K562 (cell line): ENCODE results near the gene RNASE13. TPM values are rescaled to one million over a fixed set of nuclear protein-coding genes. Genes with fewer than 3 reads are reported as not detected.

Source experiments
- ATAC-seq: fragments of 200-7000 bp; cut with Tn5 transposase; 3 replicates; pipeline ENCODE4 v1.9.1; 2020; ENCODE audit warnings: moderate library complexity
- BruUV-seq: library from RNA; stranded (reverse); fragments of 400-500 nt; replicated peaks from 2 replicates; lab custom pipeline; 2021; lab: Mats Ljungman, UMichigan
- CTCF ChIA-PET: fragments of 300-600 bp; formaldehyde crosslinking; extraction: SDS; loops from one replicate; lab custom pipeline; 2021; ENCODE audit warnings: low intra/inter-chr PET ratio; lab: Yijun Ruan, JAX
- POLR2A ChIA-PET: fragments of 300-600, 350-650 bp; sonication (Branson Sonifier 250); formaldehyde crosslinking; extraction: SDS; loops from one replicate; lab custom pipeline; 2021; ENCODE audit warnings: antibody characterized with exemption, inconsistent platforms; lab: Yijun Ruan, JAX
- DNase-seq, 4 experiments: peaks; one replicate each; pipeline versions ENCODE4 v3.0.0 to v3.0.0-alpha.2; 2011 to 2018; ENCODE audit warnings: low spot score in 3 of 4, mixed read lengths in 3 of 4; ENCODE audit errors: extremely low read depth in 1 of 4
- FAIRE-seq: peaks from 2 replicates; lab custom pipeline; 2011; peaks lifted over from hg19 to GRCh38; lab: Jason Lieb, UNC
- H2AFZ ChIP-seq: 2 replicates; pipeline ENCODE4 v1.6.0; 2011; ENCODE audit warnings: low read depth, low read length, control low read depth, inconsistent platforms
- H3K27ac ChIP-seq: fragments of 200-600 bp; 3 replicates; pipeline ENCODE4 v1.8.0; 2011; ENCODE audit warnings: low read depth, mild to moderate bottlenecking, control low read depth, inconsistent platforms, low read length, moderate library complexity, mixed read lengths; ENCODE audit errors: extremely low read depth
- H3K27me3 ChIP-seq, 2 experiments: fragments of 300-600 bp in 1 of 2; 2 replicates in 1 of 2; 3 replicates in 1 of 2; pipeline versions ENCODE4 v1.6.0 to v1.8.0; 2011; ENCODE audit warnings: inconsistent platforms in 2 of 2, low read length in 2 of 2, mild to moderate bottlenecking in 1 of 2, mixed read lengths in 1 of 2, moderate library complexity in 1 of 2; ENCODE audit not compliant: control insufficient read depth in 2 of 2, insufficient read depth in 2 of 2
- H3K36me3 ChIP-seq: fragments of 300-600 bp; 3 replicates; pipeline ENCODE4 v1.8.0; 2011; ENCODE audit warnings: mild to moderate bottlenecking, low read length, inconsistent platforms; ENCODE audit not compliant: control insufficient read depth, insufficient read depth
- H3K4me1 ChIP-seq, 2 experiments: fragments of 200-600 bp in 1 of 2; replicated peaks in 1 of 2; 2 replicates in 1 of 2; 3 replicates in 1 of 2; pipeline versions ENCODE4 v1.5.1 to v1.8.0; 2011; ENCODE audit warnings: inconsistent platforms in 2 of 2, low read length in 2 of 2, mild to moderate bottlenecking in 1 of 2, mixed read lengths in 1 of 2, moderate library complexity in 1 of 2; ENCODE audit not compliant: control insufficient read depth in 2 of 2, insufficient read depth in 2 of 2
- H3K4me2 ChIP-seq: 2 replicates; pipeline ENCODE4 v1.6.1; 2011; ENCODE audit warnings: low read length, control low read depth, inconsistent platforms, mixed read lengths; ENCODE audit not compliant: insufficient read depth
- H3K4me3 ChIP-seq: fragments of 200-600 bp; sonication (generic), shearing (Covaris generic); 2 replicates; pipeline ENCODE4 v1.5.1; 2016; ENCODE audit warnings: control low read depth, inconsistent platforms
- H3K79me2 ChIP-seq: fragments of 200-600 bp; 3 replicates; pipeline ENCODE4 v1.8.0; 2011; ENCODE audit warnings: low read length, inconsistent platforms; ENCODE audit not compliant: control insufficient read depth, insufficient read depth
- H3K9ac ChIP-seq, 2 experiments: 2 replicates each; pipeline versions ENCODE4 v1.6.0 to v1.6.1; 2011; ENCODE audit warnings: low read depth in 2 of 2, low read length in 2 of 2, control low read depth in 1 of 2, inconsistent platforms in 1 of 2, mild to moderate bottlenecking in 1 of 2, mixed read lengths in 1 of 2; ENCODE audit not compliant: insufficient read depth in 1 of 2
- H3K9me1 ChIP-seq: one replicate; pipeline ENCODE4 v1.6.0; 2011; ENCODE audit warnings: inconsistent platforms, mild to moderate bottlenecking, low read length, moderate library complexity; ENCODE audit not compliant: control insufficient read depth, insufficient read depth
- H3K9me3 ChIP-seq: replicated peaks from 2 replicates; pipeline ENCODE4 v1.5.1; 2011; ENCODE audit warnings: low read depth, low read length, inconsistent platforms; ENCODE audit not compliant: control insufficient read depth, insufficient read depth
- H4K20me1 ChIP-seq: replicated peaks from 2 replicates; pipeline ENCODE4 v1.6.1; 2011; ENCODE audit warnings: low read length, inconsistent platforms, mixed read lengths; ENCODE audit not compliant: control insufficient read depth, insufficient read depth
- ASH1L ChIP-seq: fragments of 450-650 bp; IDR thresholded peaks from 2 replicates; pipeline ENCODE4 v1.6.1; 2018; ENCODE audit warnings: borderline replicate concordance, mild to moderate bottlenecking, low read depth; ENCODE audit not compliant: partially characterized antibody
- HDGF ChIP-seq: fragments of 450-650 bp; IDR thresholded peaks from 2 replicates; pipeline ENCODE4 v1.6.1; 2016
- KHSRP ChIP-seq: fragments of 450-650 bp; IDR thresholded peaks from 2 replicates; pipeline ENCODE4 v1.6.1; 2017
- LARP7 ChIP-seq: fragments of 450-650 bp; IDR thresholded peaks from 2 replicates; pipeline ENCODE4 v1.6.1; 2016
- MAFF ChIP-seq: IDR thresholded peaks from 2 replicates; pipeline ENCODE4 v1.6.1; 2012; ENCODE audit warnings: low read length, improper control_type of control experiment
- RBFOX2 ChIP-seq: fragments of 200-400 bp; formaldehyde crosslinking; IDR thresholded peaks from 2 replicates; pipeline ENCODE4 v1.6.1; 2017; ENCODE audit warnings: low read depth, mild to moderate bottlenecking, low read length, moderate library complexity
- SMAD4 ChIP-seq: fragments of 250-450 bp; sonication (Bioruptor Pico); conservative IDR thresholded peaks from 2 replicates; pipeline ENCODE4 v1.8.0; 2021; ENCODE audit warnings: inconsistent platforms, mild to moderate bottlenecking, moderate library complexity
- ZNF766 ChIP-seq: fragments of 200-800 bp; sonication (Bioruptor generic); conservative IDR thresholded peaks from 2 replicates; pipeline ENCODE4 v1.6.1; 2016; ENCODE audit warnings: missing genetic modification characterization, missing compliant biosample characterization
- ZNF778 ChIP-seq: fragments of 450-650 bp; formaldehyde crosslinking; IDR thresholded peaks from 2 replicates; pipeline ENCODE4 v1.4.0; 2020; ENCODE audit warnings: mild to moderate bottlenecking, moderate library complexity
- whole genome bisulfite sequencing: fragments of 100-300 bp; shearing (Covaris generic); methylation state at CpG from one replicate; pipeline ENCODE4 v1.1.6; 2016; ENCODE audit warnings: low coverage, mixed read lengths; ENCODE audit not compliant: insufficient coverage; ENCODE audit errors: missing lambda C conversion rate; 5-methylcytosine and 5-hydroxymethylcytosine counted together
- in situ Hi-C: fragments of 300-500 bp; cut with MboI; formaldehyde crosslinking; loops from 4 replicates; pipeline ENCODE4 v1.15.0; 2018; ENCODE audit warnings: inconsistent platforms, mixed read lengths
- intact Hi-C: fragments of 100-400 bp; cut with micrococcal nuclease; formaldehyde crosslinking; loops from 2 replicates; pipeline ENCODE4 v1.14.2; 2022
- polyA plus RNA-seq, 8 experiments: library from polyadenylated mRNA; depleted of rRNA in 4 of 8; stranded (reverse) in 5 of 8; unstranded in 3 of 8; fragments of >200 nt; fragmentation: Nextera tagmentation in 2 of 8; fragmentation: Illumina TruSeq in 1 of 8; extraction: Ambion mirVana in 2 of 8; extraction: Trizol in 1 of 8; gene quantifications; 2 replicates each; pipeline versions ENCODE4 v1.2.1 to v1.2.3, GENCODE V29; 2011 to 2014; ENCODE audit warnings: inconsistent platforms in 1 of 8, missing spikeins in 1 of 8
- total RNA-seq, 7 experiments: library from RNA; depleted of rRNA in 6 of 7; stranded (reverse); fragments of >200 nt in 6 of 7; fragmentation: Illumina TruSeq in 2 of 7; extraction: Trizol in 2 of 7; gene quantifications; 2 replicates each; pipeline versions ENCODE4 v1.2.1 to v1.2.3, GENCODE V29; 2011 to 2021; ENCODE audit warnings: low replicate concordance in 1 of 7
- TF ChIP-seq, protein P1 (sequence below): sonication (generic); formaldehyde crosslinking; IDR thresholded peaks from 2 replicates; pipeline ENCODE4 v1.4.0; 2020; ENCODE audit warnings: mild to moderate bottlenecking, missing genetic modification reagents
- TF ChIP-seq, protein P2 (sequence below): fragments of 250-450 bp; sonication (Bioruptor Pico); IDR thresholded peaks from 2 replicates; pipeline ENCODE4 v1.8.0; 2022; ENCODE audit warnings: moderate library complexity, mild to moderate bottlenecking, inconsistent platforms
- TF ChIP-seq, protein P3 (sequence below): fragments of 250-450 bp; sonication (Bioruptor Pico); IDR thresholded peaks from 2 replicates; pipeline ENCODE4 v1.4.0; 2020
- TF ChIP-seq, protein P4 (sequence below): fragments of 450-650 bp; formaldehyde crosslinking; conservative IDR thresholded peaks from 2 replicates; pipeline ENCODE4 v1.4.0; 2022; ENCODE audit warnings: mild to moderate bottlenecking, missing genetic modification characterization

Gene RNASE13
- total and polyA plus RNA-seq, 9 of the 15 experiments (the other 6 are each of a cell fraction or from before 2014, with no cell fraction given), result not detected

DNA sequence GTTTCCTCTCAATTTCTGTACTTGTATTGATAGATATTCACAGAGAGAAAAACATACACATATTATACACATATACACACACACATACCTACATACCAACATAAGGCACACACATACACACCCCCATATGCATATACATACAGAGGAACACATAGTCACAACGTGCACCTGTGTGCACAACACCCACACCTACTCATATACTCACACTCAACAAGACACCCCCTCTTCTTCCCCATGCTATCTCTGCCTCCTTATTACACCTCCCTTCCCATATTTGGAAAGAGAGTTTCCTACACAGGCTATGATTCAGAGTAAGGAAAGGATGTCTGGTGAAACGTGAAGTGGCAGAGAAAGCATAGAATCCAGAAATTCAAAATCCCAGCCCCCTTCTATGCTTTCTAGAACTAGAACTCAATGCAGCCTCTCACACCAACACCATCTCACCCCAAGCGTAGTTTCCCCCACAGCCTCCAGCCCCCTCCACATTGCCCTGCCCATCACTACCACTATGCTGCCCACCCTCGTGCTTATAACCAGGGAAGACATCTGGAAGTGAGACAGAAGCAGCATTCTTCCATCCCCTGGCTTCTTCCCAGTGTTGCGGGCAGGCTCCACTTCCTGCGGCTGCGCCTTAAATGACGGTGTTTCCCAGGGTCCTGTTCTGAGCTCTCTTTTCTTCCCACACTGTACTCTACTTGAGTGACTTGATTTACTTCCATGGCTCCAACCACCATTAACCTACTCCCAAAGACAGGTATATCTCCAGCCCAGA is 25.4 kb upstream of the RNASE13 start:
- no peak for FAIRE-seq
- in situ Hi-C loops, result no loop called here
- TF ChIP-seq, protein P1, sequence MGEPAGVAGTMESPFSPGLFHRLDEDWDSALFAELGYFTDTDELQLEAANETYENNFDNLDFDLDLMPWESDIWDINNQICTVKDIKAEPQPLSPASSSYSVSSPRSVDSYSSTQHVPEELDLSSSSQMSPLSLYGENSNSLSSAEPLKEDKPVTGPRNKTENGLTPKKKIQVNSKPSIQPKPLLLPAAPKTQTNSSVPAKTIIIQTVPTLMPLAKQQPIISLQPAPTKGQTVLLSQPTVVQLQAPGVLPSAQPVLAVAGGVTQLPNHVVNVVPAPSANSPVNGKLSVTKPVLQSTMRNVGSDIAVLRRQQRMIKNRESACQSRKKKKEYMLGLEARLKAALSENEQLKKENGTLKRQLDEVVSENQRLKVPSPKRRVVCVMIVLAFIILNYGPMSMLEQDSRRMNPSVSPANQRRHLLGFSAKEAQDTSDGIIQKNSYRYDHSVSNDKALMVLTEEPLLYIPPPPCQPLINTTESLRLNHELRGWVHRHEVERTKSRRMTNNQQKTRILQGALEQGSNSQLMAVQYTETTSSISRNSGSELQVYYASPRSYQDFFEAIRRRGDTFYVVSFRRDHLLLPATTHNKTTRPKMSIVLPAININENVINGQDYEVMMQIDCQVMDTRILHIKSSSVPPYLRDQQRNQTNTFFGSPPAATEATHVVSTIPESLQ (CRISPR knock-in tag), result no peak
- no peak for TF ChIP-seq KHSRP
- TF ChIP-seq ASH1L, result no peak
- TF ChIP-seq RBFOX2, result no peak
- TF ChIP-seq, protein P2, sequence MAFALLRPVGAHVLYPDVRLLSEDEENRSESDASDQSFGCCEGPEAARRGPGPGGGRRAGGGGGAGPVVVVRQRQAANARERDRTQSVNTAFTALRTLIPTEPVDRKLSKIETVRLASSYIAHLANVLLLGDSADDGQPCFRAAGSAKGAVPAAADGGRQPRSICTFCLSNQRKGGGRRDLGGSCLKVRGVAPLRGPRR (CRISPR knock-in tag), result no peak
- TF ChIP-seq HDGF, result no peak
- no peak for TF ChIP-seq MAFF
- TF ChIP-seq, protein P3, sequence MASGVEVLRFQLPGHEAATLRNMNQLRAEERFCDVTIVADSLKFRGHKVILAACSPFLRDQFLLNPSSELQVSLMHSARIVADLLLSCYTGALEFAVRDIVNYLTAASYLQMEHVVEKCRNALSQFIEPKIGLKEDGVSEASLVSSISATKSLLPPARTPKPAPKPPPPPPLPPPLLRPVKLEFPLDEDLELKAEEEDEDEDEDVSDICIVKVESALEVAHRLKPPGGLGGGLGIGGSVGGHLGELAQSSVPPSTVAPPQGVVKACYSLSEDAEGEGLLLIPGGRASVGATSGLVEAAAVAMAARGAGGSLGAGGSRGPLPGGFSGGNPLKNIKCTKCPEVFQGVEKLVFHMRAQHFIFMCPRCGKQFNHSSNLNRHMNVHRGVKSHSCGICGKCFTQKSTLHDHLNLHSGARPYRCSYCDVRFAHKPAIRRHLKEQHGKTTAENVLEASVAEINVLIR (CRISPR knock-in tag), result no peak
- TF ChIP-seq ZNF766 (CRISPR knock-in tag), result no peak
- TF ChIP-seq, protein P4, sequence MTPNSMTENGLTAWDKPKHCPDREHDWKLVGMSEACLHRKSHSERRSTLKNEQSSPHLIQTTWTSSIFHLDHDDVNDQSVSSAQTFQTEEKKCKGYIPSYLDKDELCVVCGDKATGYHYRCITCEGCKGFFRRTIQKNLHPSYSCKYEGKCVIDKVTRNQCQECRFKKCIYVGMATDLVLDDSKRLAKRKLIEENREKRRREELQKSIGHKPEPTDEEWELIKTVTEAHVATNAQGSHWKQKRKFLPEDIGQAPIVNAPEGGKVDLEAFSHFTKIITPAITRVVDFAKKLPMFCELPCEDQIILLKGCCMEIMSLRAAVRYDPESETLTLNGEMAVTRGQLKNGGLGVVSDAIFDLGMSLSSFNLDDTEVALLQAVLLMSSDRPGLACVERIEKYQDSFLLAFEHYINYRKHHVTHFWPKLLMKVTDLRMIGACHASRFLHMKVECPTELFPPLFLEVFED (CRISPR knock-in tag), result no peak
- TF ChIP-seq SMAD4 (CRISPR knock-in tag), result no peak
- TF ChIP-seq ZNF778 (CRISPR knock-in tag), result no peak
- no peak for TF ChIP-seq LARP7

More for the DNA sequence above, 25.4 kb upstream of the RNASE13 start:
- Histone ChIP-seq H3K4me1 (no peaks in the 10 kb centered on the region; a peak in 2 of 5 replicates), H3K4me3 (no peak overlapping the region), H3K4me2 (no peak overlapping the region), H3K36me3 (no peaks in the 10 kb centered on the region), H3K9me3 (no peaks in the 10 kb centered on the region), H3K9ac (no peak overlapping the region), H3K27me3 (no peaks in the 10 kb centered on the region), H2AFZ (peak overlapping the region; percentile 74; the same call in 1 of the 2 replicates), H3K79me2 (no peaks in the 10 kb centered on the region), H3K9me1 (no peaks in the 10 kb centered on the region), H3K27ac (no peak overlapping the region), H4K20me1 (no peaks in the 10 kb centered on the region)
- ChIA-PET POLR2A (interaction anchor here (0.7 kb wide), 1 partner anchor 26 kb away, joined by 4 read pairs; no protein-coding TSS in a partner anchor), CTCF (no interaction called here)
- intact Hi-C loops, result no loop called here
- WGBS, result 52% methylated on average over 8 of the region's 8 CpGs
- ATAC-seq (no peak), DNase-seq (no peak)
- no TSS peak for BruUV-seq
